ENCODE data around the gene GAGE12J.
"Not testable (repeated sequence)": the region's sequence is repeated elsewhere in the genome, so short reads cannot be mapped to it uniquely, and the experiment has no call there.

The GAGE12J gene

DNA sequence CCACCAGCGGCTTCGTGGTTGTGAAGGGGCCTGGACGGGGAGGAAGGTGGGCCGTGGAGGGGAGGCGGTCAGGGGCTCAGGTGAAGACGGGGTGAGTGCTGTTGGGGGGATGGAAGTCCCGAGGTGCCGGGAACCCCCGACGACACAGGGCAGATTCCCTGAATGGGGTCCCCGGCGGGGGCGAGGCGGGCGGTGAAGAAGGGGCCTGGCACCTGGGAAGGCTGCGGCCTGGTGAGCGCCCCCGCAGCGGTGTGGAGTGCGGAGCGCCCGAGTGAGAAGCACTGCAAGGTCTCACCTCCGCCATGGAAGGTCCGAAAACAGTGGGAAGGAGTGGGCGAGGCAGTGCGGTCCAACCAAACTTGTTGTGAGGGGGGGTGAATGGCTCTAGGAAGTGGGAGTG is 10.0 kb downstream of the GAGE12J start:
- not testable (repeated sequence) for H3K23ac ChIP-seq (ENCODE audit: low read length); DNase-seq; H3K4me1 ChIP-seq (ENCODE audit: control insufficient read depth, low read depth, low read length); H3K9ac ChIP-seq (ENCODE audit: low read length); H3K79me1 ChIP-seq (ENCODE audit: low read length); H2BK15ac ChIP-seq (replicated peaks; ENCODE audit: low read depth); H2AK5ac ChIP-seq (ENCODE audit: low read length); H3K27ac ChIP-seq (ENCODE audit: low read depth, low read length); H4K8ac ChIP-seq (ENCODE audit: low read depth, low read length); H2BK5ac ChIP-seq (ENCODE audit: low read length); H3K4ac ChIP-seq (ENCODE audit: low read depth, low read length); H3K4me3 ChIP-seq (ENCODE audit: low read length); H3K18ac ChIP-seq (ENCODE audit: low read length); H4K5ac ChIP-seq (ENCODE audit: low read length); H3K4me2 ChIP-seq (ENCODE audit: low read length); H3K36me3 ChIP-seq (ENCODE audit: control insufficient read depth, insufficient read depth, low read length); H3K79me2 ChIP-seq (ENCODE audit: control insufficient read depth, insufficient read depth, low read length); H3K56ac ChIP-seq (ENCODE audit: low read length); H2BK120ac ChIP-seq (ENCODE audit: low read depth, low read length); H3K27me3 ChIP-seq (ENCODE audit: insufficient read depth, low read length, poor library complexity)
- WGBS (ENCODE audit: extremely low coverage, insufficient coverage, low lambda C conversion rate) = no CpG with 5 or more reads among the region's 26 CpGs

DNA sequence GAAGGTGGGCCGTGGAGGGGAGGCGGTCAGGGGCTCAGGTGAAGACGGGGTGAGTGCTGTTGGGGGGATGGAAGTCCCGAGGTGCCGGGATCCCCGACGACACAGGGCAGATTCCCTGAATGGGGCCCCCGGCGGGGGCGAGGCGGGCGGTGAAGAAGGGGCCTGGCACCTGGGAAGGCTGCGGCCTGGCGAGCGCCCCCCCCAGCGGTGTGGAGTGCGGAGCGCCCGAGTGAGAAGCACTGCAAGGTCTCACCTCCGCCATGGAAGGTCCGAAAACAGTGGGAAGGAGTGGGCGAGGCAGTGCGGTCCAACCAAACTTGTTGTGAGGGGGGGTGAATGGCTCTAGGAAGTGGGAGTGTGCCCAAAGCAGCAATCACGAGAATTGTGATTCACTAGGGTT is 19.6 kb downstream of the GAGE12J start:
- not testable (repeated sequence) for DNase-seq; H3K4me2 ChIP-seq (ENCODE audit: low read length); H3K9ac ChIP-seq (ENCODE audit: low read length); H2BK15ac ChIP-seq (replicated peaks; ENCODE audit: low read depth); H2AK5ac ChIP-seq (ENCODE audit: low read length); H3K36me3 ChIP-seq (ENCODE audit: control insufficient read depth, insufficient read depth, low read length); H3K4me1 ChIP-seq (ENCODE audit: control insufficient read depth, low read depth, low read length); H4K8ac ChIP-seq (ENCODE audit: low read depth, low read length); H3K23ac ChIP-seq (ENCODE audit: low read length); H3K4ac ChIP-seq (ENCODE audit: low read depth, low read length); H4K5ac ChIP-seq (ENCODE audit: low read length); H2BK5ac ChIP-seq (ENCODE audit: low read length); H3K4me3 ChIP-seq (ENCODE audit: low read length); H3K79me2 ChIP-seq (ENCODE audit: control insufficient read depth, insufficient read depth, low read length); H3K18ac ChIP-seq (ENCODE audit: low read length); H3K27me3 ChIP-seq (ENCODE audit: insufficient read depth, low read length, poor library complexity); H2BK120ac ChIP-seq (ENCODE audit: low read depth, low read length); H3K27ac ChIP-seq (ENCODE audit: low read depth, low read length); H3K56ac ChIP-seq (ENCODE audit: low read length); H3K79me1 ChIP-seq (ENCODE audit: low read length)
- no CpG with 5 or more reads among the region's 24 CpGs for WGBS (ENCODE audit: extremely low coverage, insufficient coverage, low lambda C conversion rate)

DNA sequence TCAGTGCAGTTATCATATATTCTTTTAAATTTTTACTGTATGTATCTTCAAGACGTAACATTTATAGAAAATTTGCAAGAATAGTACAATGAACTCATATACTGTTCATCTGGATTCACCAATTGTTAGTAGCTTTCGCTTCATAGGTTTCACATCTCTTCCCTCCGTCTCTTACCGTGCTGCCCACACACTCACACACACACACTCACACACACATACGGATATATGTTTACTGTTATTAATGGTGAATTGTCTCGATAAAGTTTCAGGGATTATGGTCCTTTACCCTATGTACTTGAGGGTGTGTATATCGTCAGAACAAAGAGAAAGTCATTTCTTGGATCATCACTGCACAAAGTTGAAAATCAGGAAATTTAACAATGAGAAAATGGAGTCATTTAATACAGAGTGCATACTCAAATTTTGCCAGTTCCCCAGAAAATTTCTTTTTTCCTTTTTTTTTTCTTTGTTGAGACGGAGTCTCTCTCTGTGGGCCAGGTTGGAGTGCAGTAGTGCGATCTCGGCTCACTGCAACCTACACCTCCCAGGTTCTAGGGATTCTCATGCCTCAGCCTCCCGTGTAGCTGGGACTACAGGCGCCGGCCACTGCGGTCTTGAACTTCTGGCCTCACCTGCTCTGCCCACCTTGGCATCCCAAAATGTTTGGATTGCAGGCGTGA is 22.8 kb downstream of the GAGE12J start:
- H2BK120ac ChIP-seq (ENCODE audit: low read depth, low read length); H3K27me3 ChIP-seq (ENCODE audit: insufficient read depth, low read length, poor library complexity); H2AK5ac ChIP-seq (ENCODE audit: low read length); H3K18ac ChIP-seq (ENCODE audit: low read length); H3K4me3 ChIP-seq (ENCODE audit: low read length); H4K5ac ChIP-seq (ENCODE audit: low read length); H3K36me3 ChIP-seq (ENCODE audit: control insufficient read depth, insufficient read depth, low read length); H3K4me2 ChIP-seq (ENCODE audit: low read length); H2BK5ac ChIP-seq (ENCODE audit: low read length); H3K79me1 ChIP-seq (ENCODE audit: low read length); H3K23ac ChIP-seq (ENCODE audit: low read length); H2BK15ac ChIP-seq (replicated peaks; ENCODE audit: low read depth); H3K4me1 ChIP-seq (ENCODE audit: control insufficient read depth, low read depth, low read length); DNase-seq; H3K27ac ChIP-seq (ENCODE audit: low read depth, low read length); H4K8ac ChIP-seq (ENCODE audit: low read depth, low read length); H3K79me2 ChIP-seq (ENCODE audit: control insufficient read depth, insufficient read depth, low read length); H3K4ac ChIP-seq (ENCODE audit: low read depth, low read length); H3K9ac ChIP-seq (ENCODE audit: low read length); H3K56ac ChIP-seq (ENCODE audit: low read length): not testable (repeated sequence)
- whole genome bisulfite sequencing (ENCODE audit: extremely low coverage, insufficient coverage, low lambda C conversion rate) = no CpG with 5 or more reads among the region's 15 CpGs

DNA sequence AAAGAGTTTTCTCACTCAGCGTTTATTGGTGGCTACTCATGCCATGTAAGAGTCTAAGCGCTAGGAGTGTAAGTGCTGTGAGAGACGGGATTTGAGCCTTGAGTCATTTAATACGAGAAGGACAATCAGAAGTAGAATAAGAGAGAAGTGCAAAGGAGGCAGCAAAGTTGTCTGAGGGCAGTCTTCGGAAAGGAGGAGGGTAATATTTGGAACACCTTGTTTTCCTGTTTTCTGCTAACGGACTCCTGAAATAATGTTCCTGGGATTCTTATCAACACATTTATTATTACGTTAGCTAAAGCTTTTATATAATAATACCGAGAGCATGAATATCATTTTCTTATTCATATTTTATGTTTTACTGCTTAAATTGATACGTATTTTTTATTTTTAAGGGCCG is 23.6 kb downstream of the GAGE12J start:
- H3K4me2 ChIP-seq (ENCODE audit: low read length); H3K79me2 ChIP-seq (ENCODE audit: control insufficient read depth, insufficient read depth, low read length); H3K79me1 ChIP-seq (ENCODE audit: low read length); H3K27ac ChIP-seq (ENCODE audit: low read depth, low read length); H3K27me3 ChIP-seq (ENCODE audit: insufficient read depth, low read length, poor library complexity); H2BK5ac ChIP-seq (ENCODE audit: low read length); H2BK15ac ChIP-seq (replicated peaks; ENCODE audit: low read depth); H3K36me3 ChIP-seq (ENCODE audit: control insufficient read depth, insufficient read depth, low read length); DNase-seq; H4K8ac ChIP-seq (ENCODE audit: low read depth, low read length); H2BK120ac ChIP-seq (ENCODE audit: low read depth, low read length); H3K4ac ChIP-seq (ENCODE audit: low read depth, low read length); H3K56ac ChIP-seq (ENCODE audit: low read length); H3K18ac ChIP-seq (ENCODE audit: low read length); H2AK5ac ChIP-seq (ENCODE audit: low read length); H3K4me1 ChIP-seq (ENCODE audit: control insufficient read depth, low read depth, low read length); H3K9ac ChIP-seq (ENCODE audit: low read length); H3K23ac ChIP-seq (ENCODE audit: low read length); H3K4me3 ChIP-seq (ENCODE audit: low read length); H4K5ac ChIP-seq (ENCODE audit: low read length): not testable (repeated sequence)
- WGBS (ENCODE audit: extremely low coverage, insufficient coverage, low lambda C conversion rate) = no CpG with 5 or more reads among the region's 10 CpGs

DNA sequence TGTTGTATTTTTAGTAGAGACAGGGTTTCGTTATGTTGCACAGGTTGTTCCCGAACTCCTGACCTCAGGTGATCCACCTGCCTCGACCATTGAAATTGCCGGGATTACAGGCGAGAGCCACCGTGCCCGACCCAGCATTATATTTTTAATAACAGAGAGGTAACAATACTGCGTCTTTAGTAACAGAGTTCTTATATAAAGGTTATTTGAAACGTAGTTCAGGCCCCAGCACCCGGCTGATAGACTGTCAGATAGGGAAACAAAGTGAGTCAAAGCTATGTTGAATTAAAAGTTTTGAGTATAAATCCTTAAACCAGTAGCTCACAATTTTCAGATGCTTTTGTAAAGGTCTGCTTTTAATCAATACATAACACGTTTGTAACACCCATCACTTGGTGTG is 24.3 kb downstream of the GAGE12J start:
- not testable (repeated sequence) for H3K4me2 ChIP-seq (ENCODE audit: low read length); H3K4me3 ChIP-seq (ENCODE audit: low read length); H3K79me1 ChIP-seq (ENCODE audit: low read length); H3K27ac ChIP-seq (ENCODE audit: low read depth, low read length); DNase-seq; H4K8ac ChIP-seq (ENCODE audit: low read depth, low read length); H2BK5ac ChIP-seq (ENCODE audit: low read length); H3K79me2 ChIP-seq (ENCODE audit: control insufficient read depth, insufficient read depth, low read length); H3K4ac ChIP-seq (ENCODE audit: low read depth, low read length); H3K4me1 ChIP-seq (ENCODE audit: control insufficient read depth, low read depth, low read length); H3K56ac ChIP-seq (ENCODE audit: low read length); H2AK5ac ChIP-seq (ENCODE audit: low read length); H3K9ac ChIP-seq (ENCODE audit: low read length); H3K23ac ChIP-seq (ENCODE audit: low read length); H3K18ac ChIP-seq (ENCODE audit: low read length); H2BK15ac ChIP-seq (replicated peaks; ENCODE audit: low read depth); H4K5ac ChIP-seq (ENCODE audit: low read length); H3K36me3 ChIP-seq (ENCODE audit: control insufficient read depth, insufficient read depth, low read length); H2BK120ac ChIP-seq (ENCODE audit: low read depth, low read length); H3K27me3 ChIP-seq (ENCODE audit: insufficient read depth, low read length, poor library complexity)
- WGBS (ENCODE audit: extremely low coverage, insufficient coverage, low lambda C conversion rate) = no CpG with 5 or more reads among the region's 11 CpGs
